HepG2 (cell line): ENCODE results near the gene C1orf87. TPM values are rescaled to one million over a fixed set of nuclear protein-coding genes. Genes with fewer than 3 reads are reported as not detected.

ENCODE experiments used
- ATAC-seq: fragments of 200-7000 bp; cut with Tn5 transposase; 3 replicates; pipeline ENCODE4 v1.9.1; 2020; ENCODE audit warnings: mild to moderate bottlenecking, moderate library complexity
- BruUV-seq: library from RNA; stranded (reverse); fragments of 400-500 nt; replicated peaks from 2 replicates; lab custom pipeline; 2021; lab: Mats Ljungman, UMichigan
- CTCF ChIA-PET: fragments of 300-600 bp; formaldehyde crosslinking; extraction: SDS; loops from one replicate; lab custom pipeline; 2021; ENCODE audit warnings: low total read pairs, inconsistent platforms, low intra/inter-chr PET ratio; lab: Yijun Ruan, JAX
- POLR2A ChIA-PET: fragments of 350-600 bp; sonication (Branson Sonifier 250); formaldehyde crosslinking; loops from one replicate; lab custom pipeline; 2020; ENCODE audit warnings: antibody characterized with exemption, inconsistent platforms; lab: Yijun Ruan, JAX
- DNase-seq: peaks from one replicate; pipeline ENCODE4 v3.0.0-alpha.2; 2015; ENCODE audit warnings: low spot score
- FAIRE-seq: peaks from 3 replicates; lab custom pipeline; 2011; peaks lifted over from hg19 to GRCh38; lab: Jason Lieb, UNC
- H2AFZ ChIP-seq: one replicate; pipeline ENCODE4 v1.6.1; 2011; ENCODE audit warnings: low read length, inconsistent platforms
- H3K27ac ChIP-seq: fragments of 300-600 bp; 3 replicates; pipeline ENCODE4 v1.8.0; 2011; ENCODE audit warnings: mixed run types, mild to moderate bottlenecking, mixed read lengths, low read length, inconsistent platforms; ENCODE audit not compliant: insufficient read depth; ENCODE audit errors: extremely low read length
- H3K27me3 ChIP-seq, 2 experiments: fragments of 200-600 bp in 1 of 2; 2 replicates in 1 of 2; 3 replicates in 1 of 2; pipeline versions ENCODE4 v1.6.0 to v1.8.0; 2011; ENCODE audit warnings: low read length in 2 of 2, mild to moderate bottlenecking in 2 of 2, moderate library complexity in 2 of 2, inconsistent platforms in 1 of 2; ENCODE audit not compliant: insufficient read depth in 2 of 2, control insufficient read depth in 1 of 2
- H3K36me3 ChIP-seq, 2 experiments: fragments of 200-600 bp in 1 of 2; replicated peaks in 1 of 2; 2 replicates in 1 of 2; 3 replicates in 1 of 2; pipeline versions ENCODE4 v1.5.1 to v1.8.0; 2011; ENCODE audit warnings: low read length in 2 of 2, inconsistent platforms in 1 of 2; ENCODE audit not compliant: insufficient read depth in 2 of 2, control insufficient read depth in 1 of 2
- H3K4me1 ChIP-seq: 2 replicates; pipeline ENCODE4 v1.5.1; 2012; ENCODE audit warnings: low read length, inconsistent platforms; ENCODE audit not compliant: insufficient read depth
- H3K4me2 ChIP-seq: 2 replicates; pipeline ENCODE4 v1.6.0; 2011; ENCODE audit warnings: low read depth, low read length, inconsistent platforms
- H3K4me3 ChIP-seq, 3 experiments: fragments of 200-600 bp in 1 of 3; sonication (generic), shearing (Covaris generic) in 1 of 3; replicated peaks in 1 of 3; 2 replicates each; pipeline ENCODE4 v1.5.1; 2011 to 2016; ENCODE audit warnings: low read length in 3 of 3, inconsistent platforms in 2 of 3, low read depth in 2 of 3, mild to moderate bottlenecking in 2 of 3, control low read depth in 1 of 3, mixed read lengths in 1 of 3; ENCODE audit not compliant: insufficient read depth in 1 of 3
- H3K79me2 ChIP-seq: one replicate; pipeline ENCODE4 v1.6.1; 2011; ENCODE audit warnings: low read length, inconsistent platforms; ENCODE audit not compliant: insufficient read depth
- H3K9ac ChIP-seq: 2 replicates; pipeline ENCODE4 v1.6.0; 2011; ENCODE audit warnings: mild to moderate bottlenecking, low read depth, low read length, inconsistent platforms; ENCODE audit not compliant: insufficient read depth
- H3K9me3 ChIP-seq: 2 replicates; pipeline ENCODE4 v1.5.1; 2012; ENCODE audit warnings: mild to moderate bottlenecking, low read length
- H4K20me1 ChIP-seq: 2 replicates; pipeline ENCODE4 v1.6.0; 2011; ENCODE audit warnings: inconsistent platforms, mild to moderate bottlenecking, low read length, moderate library complexity; ENCODE audit not compliant: insufficient read depth
- ARID4A ChIP-seq: sonication (generic); formaldehyde crosslinking; IDR thresholded peaks from 2 replicates; pipeline ENCODE4 v1.5.0; 2020; ENCODE audit warnings: mild to moderate bottlenecking, missing genetic modification reagents, borderline replicate concordance
- ATF2 ChIP-seq: sonication (generic); formaldehyde crosslinking; IDR thresholded peaks from 2 replicates; pipeline ENCODE4 v1.4.0; 2020; ENCODE audit warnings: missing genetic modification reagents
- ATRX ChIP-seq: sonication (generic); formaldehyde crosslinking; IDR thresholded peaks from 2 replicates; pipeline ENCODE4 v1.4.0; 2020; ENCODE audit warnings: missing genetic modification reagents, borderline replicate concordance
- LCORL ChIP-seq, 2 experiments: fragments of 450-650 bp in 1 of 2; sonication (generic) in 1 of 2; formaldehyde crosslinking in 1 of 2; IDR thresholded peaks; 2 replicates each; pipeline versions ENCODE4 v1.5.0 to v1.6.1; 2017 to 2020; ENCODE audit warnings: antibody characterized with exemption in 1 of 2, missing genetic modification reagents in 1 of 2
- MED13 ChIP-seq: sonication (generic); formaldehyde crosslinking; IDR thresholded peaks from 2 replicates; pipeline ENCODE4 v1.5.0; 2020; ENCODE audit warnings: missing genetic modification reagents
- MIXL1 ChIP-seq: IDR thresholded peaks from 2 replicates; pipeline ENCODE4 v1.6.1; 2016
- PBX3 ChIP-seq: sonication (generic); formaldehyde crosslinking; IDR thresholded peaks from 2 replicates; pipeline ENCODE4 v1.8.1; 2023; ENCODE audit warnings: missing genetic modification reagents, inconsistent platforms, borderline replicate concordance
- POGK ChIP-seq: sonication (generic); formaldehyde crosslinking; conservative IDR thresholded peaks from 2 replicates; pipeline ENCODE4 v1.8.0; 2022; ENCODE audit warnings: mild to moderate bottlenecking, moderate library complexity, missing genetic modification reagents
- RBM39 ChIP-seq: fragments of 200-400 bp; formaldehyde crosslinking; IDR thresholded peaks from one replicate; pipeline ENCODE4 v1.6.1; 2018; ENCODE audit warnings: antibody characterized with exemption, mild to moderate bottlenecking, low read depth, low read length; ENCODE audit not compliant: poor library complexity, severe bottlenecking
- RXRB ChIP-seq: IDR thresholded peaks from 2 replicates; pipeline ENCODE4 v1.6.1; 2016; ENCODE audit warnings: borderline replicate concordance, missing genetic modification reagents, missing compliant biosample characterization
- TMF1 ChIP-seq: sonication (generic); formaldehyde crosslinking; IDR thresholded peaks from 2 replicates; pipeline ENCODE4 v1.8.1; 2022; ENCODE audit warnings: low read depth, missing genetic modification reagents
- ZBTB46 ChIP-seq: sonication (generic); formaldehyde crosslinking; IDR thresholded peaks from 2 replicates; pipeline ENCODE4 v1.4.0; 2020; ENCODE audit warnings: mild to moderate bottlenecking, missing genetic modification reagents, borderline replicate concordance
- ZNF354B ChIP-seq: sonication (generic); formaldehyde crosslinking; IDR thresholded peaks from 2 replicates; pipeline ENCODE4 v1.8.0; 2022; ENCODE audit warnings: mild to moderate bottlenecking, missing genetic modification reagents
- ZNF749 ChIP-seq: sonication (generic); formaldehyde crosslinking; IDR thresholded peaks from 2 replicates; pipeline ENCODE4 v1.8.0; 2022; ENCODE audit warnings: mild to moderate bottlenecking, missing genetic modification reagents, moderate library complexity, borderline replicate concordance
- WGBS: methylation state at CpG from one replicate; pipeline ENCODE4 v1.1.6; 2017; ENCODE audit warnings: low lambda C conversion rate; 5-methylcytosine and 5-hydroxymethylcytosine counted together
- in situ Hi-C: cut with HindIII; loops from 2 replicates; pipeline ENCODE4 v1.10.0; 2017; ENCODE audit warnings: low pct_unique_long_range_greater_than_20kb; ENCODE audit not compliant: extremely low pct_ligation_motif_present
- intact Hi-C: fragments of 100-400 bp; cut with micrococcal nuclease; formaldehyde crosslinking; loops from one replicate; pipeline ENCODE4 v1.10.0; 2022; ENCODE audit not compliant: unreplicated experiment
- polyA plus RNA-seq, 8 experiments: library from polyadenylated mRNA; depleted of rRNA in 3 of 8; stranded (reverse) in 7 of 8; unstranded in 1 of 8; fragments of >200 nt; fragmentation: Illumina TruSeq in 4 of 8; extraction: Trizol in 4 of 8; gene quantifications; 2 replicates each; pipeline versions ENCODE4 v1.2.1 to v1.2.3, GENCODE V29; 2011 to 2016; ENCODE audit warnings: low read depth in 4 of 8, missing spikeins in 1 of 8, mixed read lengths in 1 of 8; ENCODE audit not compliant: insufficient read depth in 1 of 8
- total RNA-seq, 5 experiments: library from RNA; depleted of rRNA; stranded (reverse); fragments of >200 nt; fragmentation: Illumina TruSeq; extraction: Trizol; gene quantifications; 2 replicates each; pipeline ENCODE4 v1.2.3, GENCODE V29; 2016; ENCODE audit warnings: low read depth in 1 of 5

The C1orf87 gene
- total and polyA plus RNA-seq, 2 of the 13 experiments (the other 11 are each of a cell fraction or from before 2014, with no cell fraction given), result not detected

- no peak for DNase-seq
- no peaks in the 10 kb centered on the region for H3K79me2 ChIP-seq
- FAIRE-seq, result no peak
- TF ChIP-seq ZNF749 (CRISPR knock-in tag) (no peak), ATF2 (CRISPR knock-in tag) (no peak), POGK (CRISPR knock-in tag) (no peak), MED13 (CRISPR knock-in tag) (no peak), TMF1 (CRISPR knock-in tag) (no peak), PBX3 (no peak), ZBTB46 (CRISPR knock-in tag) (no peak), ATRX (CRISPR knock-in tag) (no peak), RXRB (CRISPR knock-in tag) (no peak), ARID4A (CRISPR knock-in tag) (no peak), ZNF354B (CRISPR knock-in tag) (no peak), MIXL1 (CRISPR knock-in tag) (no peak), RBM39 (no peak), LCORL (IDR thresholded peaks at IDR 0.05) (no peak), LCORL (CRISPR knock-in tag; IDR thresholded peaks at IDR 0.05) (no peak)
Observed at GRCh38 chr1:59967780-59968179, 105.8 kb downstream of the C1orf87 start.

More at GRCh38 chr1:59967780-59968179, 105.8 kb downstream of the C1orf87 start:
- Histone ChIP-seq H3K4me1 (no peaks in the 10 kb centered on the region), H3K27ac (no peak overlapping the region), H2AFZ (no peak overlapping the region), H3K36me3 (no peaks in the 10 kb centered on the region), H3K27me3 (peaks cover 0 to 18% of the 10 kb centered on the region in 2 experiments; a peak in 2 of 5 replicates), H4K20me1 (no peaks in the 10 kb centered on the region), H3K4me3 (no peak overlapping the region), H3K9me3 (no peaks in the 10 kb centered on the region), H3K9ac (no peak overlapping the region), H3K4me2 (no peak overlapping the region)
- intact Hi-C loops, result no loop called here
- WGBS, result 39% methylated on average over 3 of the region's 3 CpGs
- in situ Hi-C loops, result no loop called here
- ATAC-seq, result no peak
- no TSS peak for BruUV-seq
- POLR2A ChIA-PET, result no interaction called here
- CTCF ChIA-PET, result no interaction called here
